Activated CD8-positive, alpha-beta T cell treated with anti-CD3 and anti-CD28 coated beads for 36 hours (primary cell): ENCODE results near the gene SELENOP. TPM values are rescaled to one million over a fixed set of nuclear protein-coding genes. Genes with fewer than 3 reads are reported as not detected.
"Not testable (repeated sequence)": the region's sequence is repeated elsewhere in the genome, so short reads cannot be mapped to it uniquely, and the experiment has no call there.

Source experiments
- ATAC-seq: fragments of 200-7000 bp; cut with Tn5 transposase; one replicate; pipeline ENCODE4 v1.10.0; 2021; ENCODE audit warnings: mild to moderate bottlenecking, moderate library complexity
- CTCF ChIA-PET: fragments of 350-600 bp; sonication (Branson Sonifier 250); formaldehyde crosslinking; loops from one replicate; lab custom pipeline; 2021; ENCODE audit warnings: antibody characterized with exemption; lab: Charles Lee
- POLR2A ChIA-PET: fragments of 350-600 bp; sonication (Branson Sonifier 250); formaldehyde crosslinking; loops from one replicate; lab custom pipeline; 2021; ENCODE audit warnings: antibody characterized with exemption; lab: Charles Lee
- DNase-seq: peaks from one replicate; pipeline ENCODE4 v3.0.0-alpha.2; 2020
- H3K27ac Mint-ChIP-seq: one replicate; pipeline ENCODE4 v1.8.0; 2021; ENCODE audit warnings: mild to moderate bottlenecking, mixed read lengths
- H3K27me3 Mint-ChIP-seq: one replicate; pipeline ENCODE4 v1.8.0; 2021; ENCODE audit warnings: mixed read lengths
- H3K36me3 Mint-ChIP-seq: one replicate; pipeline ENCODE4 v1.8.0; 2021; ENCODE audit warnings: low read depth, mixed read lengths
- H3K4me1 Mint-ChIP-seq: one replicate; pipeline ENCODE4 v1.8.0; 2021; ENCODE audit warnings: low read depth, mixed read lengths
- H3K4me3 Mint-ChIP-seq: one replicate; pipeline ENCODE4 v1.8.0; 2021; ENCODE audit warnings: mild to moderate bottlenecking, moderate library complexity, mixed read lengths
- H3K9me3 Mint-ChIP-seq: one replicate; pipeline ENCODE4 v1.8.0; 2021; ENCODE audit warnings: mixed read lengths
- intact Hi-C: fragments of 100-400 bp; cut with micrococcal nuclease; formaldehyde crosslinking; loops from one replicate; pipeline ENCODE4 v1.10.0; 2022
- total RNA-seq, 2 experiments: library from RNA; stranded (reverse); gene quantifications; one replicate each; pipeline ENCODE4 v1.2.3, GENCODE V29; 2021
- TF ChIP-seq, protein P1 (sequence below): fragments of 200-600 bp; IDR thresholded peaks from one replicate; pipeline ENCODE4 v1.8.0; 2022; ENCODE audit warnings: antibody characterized with exemption, mild to moderate bottlenecking

SELENOP gene
- total RNA-seq, 2 experiments from 2014 or later, result not detected

DNA sequence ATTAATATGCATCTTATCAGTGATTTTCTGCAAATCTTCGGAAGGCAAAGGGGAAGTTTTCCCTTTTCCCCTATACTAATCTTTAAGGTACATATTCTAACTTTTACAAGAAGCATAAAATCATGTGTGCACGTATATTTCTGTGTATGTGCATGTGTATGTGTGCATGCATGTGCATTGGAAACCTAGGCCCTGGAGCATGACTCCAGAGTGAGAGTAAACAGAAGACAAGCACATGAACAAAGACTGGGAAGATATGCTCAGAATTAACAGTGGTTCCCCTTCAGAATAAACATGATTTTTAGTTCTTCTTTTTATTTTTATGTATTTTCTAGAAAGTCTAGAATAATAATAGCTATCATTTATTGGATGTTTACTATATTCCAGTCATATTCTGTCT, 10.9 kb upstream of the SELENOP start:
- Mint-ChIP-seq H3K4me1 (no peaks in the 10 kb centered on the region), H3K36me3 (no peaks in the 10 kb centered on the region), H3K4me3 (no peak overlapping the region), H3K9me3 (no peaks in the 10 kb centered on the region), H3K27ac (no peak overlapping the region), H3K27me3 (no peaks in the 10 kb centered on the region)
- ChIA-PET CTCF (no interaction called here), POLR2A (no interaction called here)
- no peak for ATAC-seq
- TF ChIP-seq, protein P1, sequence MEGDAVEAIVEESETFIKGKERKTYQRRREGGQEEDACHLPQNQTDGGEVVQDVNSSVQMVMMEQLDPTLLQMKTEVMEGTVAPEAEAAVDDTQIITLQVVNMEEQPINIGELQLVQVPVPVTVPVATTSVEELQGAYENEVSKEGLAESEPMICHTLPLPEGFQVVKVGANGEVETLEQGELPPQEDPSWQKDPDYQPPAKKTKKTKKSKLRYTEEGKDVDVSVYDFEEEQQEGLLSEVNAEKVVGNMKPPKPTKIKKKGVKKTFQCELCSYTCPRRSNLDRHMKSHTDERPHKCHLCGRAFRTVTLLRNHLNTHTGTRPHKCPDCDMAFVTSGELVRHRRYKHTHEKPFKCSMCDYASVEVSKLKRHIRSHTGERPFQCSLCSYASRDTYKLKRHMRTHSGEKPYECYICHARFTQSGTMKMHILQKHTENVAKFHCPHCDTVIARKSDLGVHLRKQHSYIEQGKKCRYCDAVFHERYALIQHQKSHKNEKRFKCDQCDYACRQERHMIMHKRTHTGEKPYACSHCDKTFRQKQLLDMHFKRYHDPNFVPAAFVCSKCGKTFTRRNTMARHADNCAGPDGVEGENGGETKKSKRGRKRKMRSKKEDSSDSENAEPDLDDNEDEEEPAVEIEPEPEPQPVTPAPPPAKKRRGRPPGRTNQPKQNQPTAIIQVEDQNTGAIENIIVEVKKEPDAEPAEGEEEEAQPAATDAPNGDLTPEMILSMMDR, result no peak
- no peak for DNase-seq
- intact Hi-C loops, result no loop called here

DNA sequence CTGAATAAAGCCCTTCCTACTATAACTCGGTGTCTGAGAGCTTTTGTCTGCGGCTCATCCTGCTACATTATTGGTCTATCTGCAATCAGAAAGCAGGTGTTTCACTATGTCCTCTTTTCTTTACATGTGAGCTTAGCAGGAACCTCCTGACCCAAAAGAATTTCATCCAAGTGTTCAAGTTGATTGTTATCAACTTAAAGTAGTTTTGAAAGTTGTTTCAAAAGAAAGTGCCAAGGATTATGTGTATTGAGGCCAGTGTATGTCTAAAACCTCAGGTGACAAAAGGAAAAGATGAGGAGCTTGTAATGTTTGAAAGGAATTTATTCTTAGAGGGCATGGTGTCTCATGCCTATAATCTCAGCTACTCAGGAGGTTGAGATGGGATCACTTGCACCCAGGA, 8.1 kb upstream of the SELENOP start:
- POLR2A ChIA-PET, result no interaction called here
- DNase-seq, result no peak
- CTCF ChIA-PET, result interaction anchor here (1.4 kb wide), 1 partner anchor 70 kb away, joined by 4 read pairs; no protein-coding TSS in a partner anchor

DNA sequence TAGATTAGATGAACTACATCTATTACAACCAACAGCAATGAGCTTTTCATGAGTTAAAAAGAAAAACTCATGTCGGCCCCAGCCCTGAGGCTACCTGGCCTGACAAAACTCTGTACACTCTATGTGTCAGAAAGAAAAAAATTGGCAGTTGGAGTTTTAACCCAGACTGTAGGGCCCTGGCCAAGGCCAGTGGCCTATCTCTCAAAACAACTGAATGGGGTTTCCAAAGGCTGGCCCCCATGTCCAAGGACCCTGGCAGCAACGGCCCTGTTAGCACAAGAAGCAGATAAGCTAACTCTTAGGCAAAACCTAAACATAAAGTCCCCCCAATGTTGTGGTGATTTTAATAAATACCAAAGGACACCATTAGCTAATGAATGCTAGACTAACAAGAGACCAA, 4.9 kb upstream of the SELENOP start:
- intact Hi-C loops, H3K9me3 Mint-ChIP-seq, H3K4me1 Mint-ChIP-seq, DNase-seq, H3K36me3 Mint-ChIP-seq, ATAC-seq, H3K27me3 Mint-ChIP-seq, H3K27ac Mint-ChIP-seq, CTCF ChIA-PET, H3K4me3 Mint-ChIP-seq: not testable (repeated sequence)
- POLR2A ChIA-PET, result interaction anchor here (0.6 kb wide), 1 partner anchor 576 kb away, joined by 3 read pairs; no protein-coding TSS in a partner anchor

More for the DNA sequence above, 8.1 kb upstream of the SELENOP start:
- H3K27ac Mint-ChIP-seq, result no peak overlapping the region
- ATAC-seq, result no peak
- intact Hi-C loops, result no loop called here
- H3K9me3 Mint-ChIP-seq, result no peaks in the 10 kb centered on the region
- no peaks in the 10 kb centered on the region for H3K4me1 Mint-ChIP-seq
- H3K36me3 Mint-ChIP-seq, result no peaks in the 10 kb centered on the region
- H3K4me3 Mint-ChIP-seq, result no peak overlapping the region
- no peaks in the 10 kb centered on the region for H3K27me3 Mint-ChIP-seq
- TF ChIP-seq, protein P1, result no peak

DNA sequence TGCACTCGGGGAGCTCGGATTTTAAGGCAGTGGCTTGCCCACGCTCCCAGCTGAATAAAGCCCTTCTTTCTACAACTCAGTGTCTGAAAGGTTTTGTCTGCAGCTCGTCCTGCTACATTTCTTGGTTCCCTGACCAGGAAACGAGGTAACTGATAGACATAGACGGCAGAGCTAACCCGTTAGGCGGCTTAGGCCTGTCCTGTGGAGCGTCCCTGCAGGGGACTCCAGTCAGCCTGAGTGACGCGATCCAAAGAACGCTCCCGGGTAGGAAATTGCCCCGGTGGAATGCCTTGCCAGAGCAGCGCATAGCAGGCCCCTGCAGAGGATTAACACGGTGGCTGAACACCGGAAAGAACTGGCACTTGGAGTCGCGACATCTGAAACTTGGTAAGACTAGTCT, 1.8 kb upstream of the SELENOP start:
- TF ChIP-seq, protein P1, result no peak
- intact Hi-C loops, result no loop called here
- Mint-ChIP-seq H3K9me3 (no peaks in the 10 kb centered on the region), H3K27me3 (no peaks in the 10 kb centered on the region), H3K27ac (no peak overlapping the region), H3K36me3 (no peaks in the 10 kb centered on the region), H3K4me1 (peaks cover 3% of the 10 kb centered on the region), H3K4me3 (no peak overlapping the region)
- ChIA-PET POLR2A (no interaction called here), CTCF (no interaction called here)
- DNase-seq (no peak), ATAC-seq (no peak)

DNA sequence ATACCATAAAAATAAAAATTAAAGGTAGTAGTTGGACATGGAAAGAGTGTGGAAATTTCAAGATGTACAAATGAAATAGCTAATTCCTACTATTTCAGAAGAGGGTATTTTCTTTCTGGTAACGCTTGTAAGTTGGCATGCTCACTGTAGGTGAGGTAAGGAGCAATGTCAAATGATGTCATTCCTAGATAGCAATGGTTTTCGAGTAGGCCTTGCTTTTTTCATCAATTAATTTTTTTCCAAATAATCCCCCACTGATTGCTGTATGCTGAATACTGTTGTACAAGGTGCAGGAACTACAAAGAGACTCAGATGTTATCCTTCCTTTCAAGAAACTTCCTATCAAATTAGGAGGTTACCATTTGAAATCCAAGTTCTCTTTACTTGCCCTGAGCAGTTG, 928 bp upstream of the SELENOP start:
- ChIA-PET POLR2A (no interaction called here), CTCF (no interaction called here)
- H3K4me1 Mint-ChIP-seq, result peaks cover 3% of the 10 kb centered on the region
- no peaks in the 10 kb centered on the region for H3K9me3 Mint-ChIP-seq
- no peaks in the 10 kb centered on the region for H3K27me3 Mint-ChIP-seq
- H3K4me3 Mint-ChIP-seq, result no peak overlapping the region
- no peaks in the 10 kb centered on the region for H3K36me3 Mint-ChIP-seq
- intact Hi-C loops, result no loop called here
- no peak for DNase-seq
- TF ChIP-seq, protein P1, result no peak
- ATAC-seq, result no peak
- H3K27ac Mint-ChIP-seq, result no peak overlapping the region
